Measurements from ENCODE around the gene GOLIM4. TPM values are rescaled to one million over a fixed set of nuclear protein-coding genes. Genes with fewer than 3 reads are reported as not detected.

Gene GOLIM4
- total RNA-seq, 1 experiment from 2014 or later: 24.6 TPM

GRCh38 chr3:167996514-167996913 lies 99.2 kb downstream of the GOLIM4 start:
- Histone ChIP-seq H3T11ph (ENCODE audit: low read length) (no peak overlapping the region), H3K4me2 (ENCODE audit: insufficient read depth, insufficient read length, low read length) (no peak overlapping the region), H3K27ac (ENCODE audit: insufficient read length, low read depth, low read length) (no peak overlapping the region), H4K8ac (replicated peaks; ENCODE audit: insufficient read length, low read depth, low read length) (no peak overlapping the region), H2AK5ac (ENCODE audit: insufficient read length, low read length) (no peak overlapping the region), H3K79me1 (ENCODE audit: insufficient read depth, low read depth, low read length, poor library complexity, severe bottlenecking) (no peaks in the 10 kb centered on the region), H3K79me2 (ENCODE audit: insufficient read depth, low read length) (no peaks in the 10 kb centered on the region), H2AFZ (ENCODE audit: low read length) (no peak overlapping the region), H3K9ac (ENCODE audit: extremely low read depth, insufficient read length, low read length) (no peak overlapping the region), H3K18ac (ENCODE audit: insufficient read length, low read depth, low read length) (no peak overlapping the region), H2BK15ac (ENCODE audit: low read depth, low read length) (no peak overlapping the region), H3K9me3 (ENCODE audit: control insufficient read depth, low read depth, low read length) (no peaks in the 10 kb centered on the region), H2BK20ac (ENCODE audit: low read depth, low read length, poor library complexity, severe bottlenecking) (no peak overlapping the region), H4K91ac (ENCODE audit: insufficient read length, low read depth, low read length) (no peak overlapping the region), H3K4ac (ENCODE audit: low read depth, low read length) (no peak overlapping the region), H3K27me3 (ENCODE audit: insufficient read depth, low read length) (no peaks in the 10 kb centered on the region), H2BK120ac (ENCODE audit: low read depth, low read length, poor library complexity, severe bottlenecking) (no peak overlapping the region), H2BK12ac (ENCODE audit: insufficient read length, low read depth, low read length) (no peak overlapping the region), H2BK5ac (ENCODE audit: insufficient read length, low read length) (no peak overlapping the region), H4K5ac (ENCODE audit: insufficient read length, low read depth, low read length) (no peak overlapping the region), H3K23me2 (ENCODE audit: insufficient read length, low read depth, low read length, poor library complexity, severe bottlenecking) (no peaks in the 10 kb centered on the region), H3K14ac (ENCODE audit: insufficient read depth, low read length) (no peak overlapping the region), H3K56ac (ENCODE audit: insufficient read length, low read depth, low read length) (no peak overlapping the region), H3K23ac (ENCODE audit: insufficient read length, low read depth, low read length) (no peak overlapping the region), H4K20me1 (ENCODE audit: control insufficient read depth, insufficient read depth, insufficient read length) (no peaks in the 10 kb centered on the region), H3K4me1 (ENCODE audit: insufficient read depth, low read length) (no peaks in the 10 kb centered on the region)
- TF ChIP-seq CTCF (conservative IDR thresholded peaks at IDR 0.05): no peak
- Mint-ChIP-seq H3K4me3 (no peak overlapping the region), H3K36me3 (ENCODE audit: insufficient read depth in 1 of 3, low read depth in 3 of 3) (no peaks in the 10 kb centered on the region), H3K27ac (no peak overlapping the region), H3K4me1 (no peaks in the 10 kb centered on the region), H3K9me3 (no peaks in the 10 kb centered on the region), H3K27me3 (ENCODE audit: low read depth) (no peaks in the 10 kb centered on the region)
- no peak for DNase-seq
- WGBS (ENCODE audit: extremely low coverage, insufficient read length, low lambda C conversion rate): no CpG with 5 or more reads among the region's 4 CpGs
